SK-N-SH treated with all-trans-retinoic acid at 6 μM for 48 hours (cell line): ENCODE data around the gene DGKH.

Source experiments
- ATAC-seq: fragments of 200-7000 bp; cut with Tn5 transposase; 3 replicates; pipeline ENCODE4 v1.9.1; 2020; ENCODE audit warnings: mild to moderate bottlenecking, moderate library complexity
- ARNTL ChIP-seq: fragments of 450-650 bp; formaldehyde crosslinking; IDR thresholded peaks from 2 replicates; pipeline ENCODE4 v1.5.0; 2020; ENCODE audit warnings: low read depth, mild to moderate bottlenecking, moderate library complexity, borderline replicate concordance
- BACH2 ChIP-seq: fragments of 250-450 bp; sonication (Bioruptor Pico); IDR thresholded peaks from 2 replicates; pipeline ENCODE4 v1.9.0; 2021; ENCODE audit warnings: mild to moderate bottlenecking, borderline replicate concordance
- GLIS3 ChIP-seq: fragments of 250-450 bp; sonication (Bioruptor Pico); IDR thresholded peaks from 2 replicates; pipeline ENCODE4 v1.5.0; 2020; ENCODE audit warnings: mild to moderate bottlenecking, moderate library complexity
- ISL1 ChIP-seq: fragments of 250-450 bp; sonication (Bioruptor Pico); IDR thresholded peaks from 2 replicates; pipeline ENCODE4 v2.1.2; 2022; ENCODE audit warnings: mild to moderate bottlenecking, moderate library complexity
- PPARA ChIP-seq: fragments of 250-450 bp; sonication (Bioruptor Pico); IDR thresholded peaks from 2 replicates; pipeline ENCODE4 v1.5.0; 2020; ENCODE audit warnings: mild to moderate bottlenecking, borderline replicate concordance
- RARB ChIP-seq: fragments of 250-450 bp; sonication (Bioruptor Pico); IDR thresholded peaks from 2 replicates; pipeline ENCODE4 v1.8.0; 2021; ENCODE audit warnings: mild to moderate bottlenecking, moderate library complexity
- SNAI2 ChIP-seq: fragments of 250-450 bp; sonication (Bioruptor Pico); IDR thresholded peaks from 2 replicates; pipeline ENCODE4 v1.5.0; 2020; ENCODE audit warnings: mild to moderate bottlenecking, moderate library complexity
- TOX ChIP-seq: fragments of 250-450 bp; sonication (Bioruptor Pico); IDR thresholded peaks from 2 replicates; pipeline ENCODE4 v1.8.0; 2021; ENCODE audit warnings: mild to moderate bottlenecking, moderate library complexity, borderline replicate concordance
- ZC3H10 ChIP-seq: fragments of 250-450 bp; sonication (Bioruptor Pico); IDR thresholded peaks from 2 replicates; pipeline ENCODE4 v1.5.1; 2021; ENCODE audit warnings: mild to moderate bottlenecking, moderate library complexity
- ZFP3 ChIP-seq: fragments of 250-450 bp; sonication (Bioruptor Pico); IDR thresholded peaks from 2 replicates; pipeline ENCODE4 v1.5.0; 2020; ENCODE audit warnings: mild to moderate bottlenecking, moderate library complexity
- ZFP30 ChIP-seq: fragments of 450-650 bp; formaldehyde crosslinking; IDR thresholded peaks from 2 replicates; pipeline ENCODE4 v1.5.0; 2022; ENCODE audit warnings: mild to moderate bottlenecking, moderate library complexity
- ZNF565 ChIP-seq: fragments of 450-650 bp; formaldehyde crosslinking; conservative IDR thresholded peaks from 2 replicates; pipeline ENCODE4 v1.5.0; 2020; ENCODE audit warnings: low read depth, mild to moderate bottlenecking, moderate library complexity
- ZNF70 ChIP-seq: fragments of 450-650 bp; formaldehyde crosslinking; IDR thresholded peaks from 2 replicates; pipeline ENCODE4 v1.5.0; 2020; ENCODE audit warnings: mild to moderate bottlenecking, moderate library complexity
- ZNF8 ChIP-seq: fragments of 450-650 bp; formaldehyde crosslinking; IDR thresholded peaks from 2 replicates; pipeline ENCODE4 v1.5.0; 2020; ENCODE audit warnings: mild to moderate bottlenecking, moderate library complexity
- TF ChIP-seq, protein P1 (sequence below): fragments of 250-450 bp; sonication (Bioruptor Pico); IDR thresholded peaks from 2 replicates; pipeline ENCODE4 v1.5.0; 2020; ENCODE audit warnings: mild to moderate bottlenecking, moderate library complexity
- TF ChIP-seq, protein P2 (sequence below): fragments of 250-450 bp; sonication (Bioruptor Pico); IDR thresholded peaks from 2 replicates; pipeline ENCODE4 v1.5.1; 2021; ENCODE audit warnings: mild to moderate bottlenecking, moderate library complexity
- TF ChIP-seq, protein P3 (sequence below): fragments of 250-450 bp; sonication (Bioruptor Pico); IDR thresholded peaks from 2 replicates; pipeline ENCODE4 v1.8.0; 2020; ENCODE audit warnings: mild to moderate bottlenecking, moderate library complexity, borderline replicate concordance

DGKH gene

DNA sequence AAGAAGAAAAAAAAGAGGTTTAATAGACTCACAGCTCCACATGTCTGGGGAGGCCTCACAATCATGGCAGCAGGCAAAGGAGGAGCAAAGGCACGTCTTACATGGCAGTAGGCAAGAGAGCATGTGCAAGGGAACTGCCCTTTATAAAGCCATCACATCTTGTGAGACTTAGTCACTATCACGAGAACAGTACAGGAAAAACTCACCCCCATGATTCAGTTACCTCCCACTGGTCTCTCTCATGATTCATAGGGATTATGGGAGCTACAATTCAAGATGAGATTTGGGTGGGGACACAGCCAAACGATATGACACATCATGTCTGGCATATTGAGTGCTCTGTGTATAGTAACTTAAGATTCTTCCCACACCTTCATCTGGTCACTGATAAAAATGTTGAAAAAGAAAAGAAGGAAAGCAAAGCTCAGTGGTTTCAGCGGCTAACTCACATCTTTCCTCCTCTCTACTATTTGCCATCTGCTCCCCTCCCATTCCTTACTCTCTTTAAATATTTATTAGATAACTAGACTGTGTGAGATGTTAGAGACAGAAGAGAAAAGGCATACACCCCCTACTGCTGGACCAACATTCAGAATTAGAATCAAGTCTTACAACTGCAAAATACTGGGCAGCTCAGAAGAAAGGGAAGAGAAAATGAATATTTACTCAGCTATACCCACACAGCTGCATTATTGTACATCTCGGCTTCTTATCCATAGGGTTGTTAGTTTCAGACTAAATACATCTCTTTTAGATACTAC lies 163.4 kb downstream of the DGKH start:
- ATAC-seq: no peak
- TF ChIP-seq RARB (CRISPR knock-in tag) (no peak), TOX (CRISPR knock-in tag) (no peak), ISL1 (no peak), SNAI2 (CRISPR knock-in tag) (no peak), GLIS3 (no peak), ZNF70 (CRISPR knock-in tag) (no peak), ZFP30 (CRISPR knock-in tag) (no peak), ZNF8 (CRISPR knock-in tag) (no peak), ARNTL (no peak)
- TF ChIP-seq, protein P1, sequence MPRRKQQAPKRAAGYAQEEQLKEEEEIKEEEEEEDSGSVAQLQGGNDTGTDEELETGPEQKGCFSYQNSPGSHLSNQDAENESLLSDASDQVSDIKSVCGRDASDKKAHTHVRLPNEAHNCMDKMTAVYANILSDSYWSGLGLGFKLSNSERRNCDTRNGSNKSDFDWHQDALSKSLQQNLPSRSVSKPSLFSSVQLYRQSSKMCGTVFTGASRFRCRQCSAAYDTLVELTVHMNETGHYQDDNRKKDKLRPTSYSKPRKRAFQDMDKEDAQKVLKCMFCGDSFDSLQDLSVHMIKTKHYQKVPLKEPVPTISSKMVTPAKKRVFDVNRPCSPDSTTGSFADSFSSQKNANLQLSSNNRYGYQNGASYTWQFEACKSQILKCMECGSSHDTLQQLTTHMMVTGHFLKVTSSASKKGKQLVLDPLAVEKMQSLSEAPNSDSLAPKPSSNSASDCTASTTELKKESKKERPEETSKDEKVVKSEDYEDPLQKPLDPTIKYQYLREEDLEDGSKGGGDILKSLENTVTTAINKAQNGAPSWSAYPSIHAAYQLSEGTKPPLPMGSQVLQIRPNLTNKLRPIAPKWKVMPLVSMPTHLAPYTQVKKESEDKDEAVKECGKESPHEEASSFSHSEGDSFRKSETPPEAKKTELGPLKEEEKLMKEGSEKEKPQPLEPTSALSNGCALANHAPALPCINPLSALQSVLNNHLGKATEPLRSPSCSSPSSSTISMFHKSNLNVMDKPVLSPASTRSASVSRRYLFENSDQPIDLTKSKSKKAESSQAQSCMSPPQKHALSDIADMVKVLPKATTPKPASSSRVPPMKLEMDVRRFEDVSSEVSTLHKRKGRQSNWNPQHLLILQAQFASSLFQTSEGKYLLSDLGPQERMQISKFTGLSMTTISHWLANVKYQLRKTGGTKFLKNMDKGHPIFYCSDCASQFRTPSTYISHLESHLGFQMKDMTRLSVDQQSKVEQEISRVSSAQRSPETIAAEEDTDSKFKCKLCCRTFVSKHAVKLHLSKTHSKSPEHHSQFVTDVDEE (CRISPR knock-in tag): no peak
- TF ChIP-seq, protein P2, sequence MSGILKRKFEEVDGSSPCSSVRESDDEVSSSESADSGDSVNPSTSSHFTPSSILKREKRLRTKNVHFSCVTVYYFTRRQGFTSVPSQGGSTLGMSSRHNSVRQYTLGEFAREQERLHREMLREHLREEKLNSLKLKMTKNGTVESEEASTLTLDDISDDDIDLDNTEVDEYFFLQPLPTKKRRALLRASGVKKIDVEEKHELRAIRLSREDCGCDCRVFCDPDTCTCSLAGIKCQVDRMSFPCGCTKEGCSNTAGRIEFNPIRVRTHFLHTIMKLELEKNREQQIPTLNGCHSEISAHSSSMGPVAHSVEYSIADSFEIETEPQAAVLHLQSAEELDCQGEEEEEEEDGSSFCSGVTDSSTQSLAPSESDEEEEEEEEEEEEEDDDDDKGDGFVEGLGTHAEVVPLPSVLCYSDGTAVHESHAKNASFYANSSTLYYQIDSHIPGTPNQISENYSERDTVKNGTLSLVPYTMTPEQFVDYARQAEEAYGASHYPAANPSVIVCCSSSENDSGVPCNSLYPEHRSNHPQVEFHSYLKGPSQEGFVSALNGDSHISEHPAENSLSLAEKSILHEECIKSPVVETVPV (CRISPR knock-in tag): no peak
- TF ChIP-seq, all 23 proteins: peak for 0

DNA sequence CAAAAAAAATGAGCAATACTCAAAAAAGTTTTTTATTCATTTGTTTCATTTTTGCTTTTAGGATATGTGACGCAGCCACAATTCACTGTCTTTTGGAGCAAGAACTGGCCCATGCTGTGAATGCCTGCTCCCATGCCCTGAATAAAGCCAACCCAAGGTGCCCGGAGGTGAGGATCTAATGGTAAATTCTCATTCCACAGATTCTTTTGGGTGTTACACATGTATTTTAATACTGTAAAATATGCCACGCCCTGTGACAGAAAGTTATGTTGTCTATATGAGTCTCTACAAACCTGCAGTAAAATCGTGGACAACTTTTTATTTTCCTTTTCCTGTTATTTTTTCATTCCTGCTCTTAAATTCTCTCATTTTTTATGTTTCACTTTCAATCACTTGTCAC lies 166.0 kb downstream of the DGKH start:
- no peak for TF ChIP-seq ZNF8 (CRISPR knock-in tag)
- TF ChIP-seq, protein P1 (CRISPR knock-in tag): no peak
- TF ChIP-seq TOX (CRISPR knock-in tag): no peak
- no peak for TF ChIP-seq GLIS3
- no peak for TF ChIP-seq PPARA (CRISPR knock-in tag)
- TF ChIP-seq, protein P3, sequence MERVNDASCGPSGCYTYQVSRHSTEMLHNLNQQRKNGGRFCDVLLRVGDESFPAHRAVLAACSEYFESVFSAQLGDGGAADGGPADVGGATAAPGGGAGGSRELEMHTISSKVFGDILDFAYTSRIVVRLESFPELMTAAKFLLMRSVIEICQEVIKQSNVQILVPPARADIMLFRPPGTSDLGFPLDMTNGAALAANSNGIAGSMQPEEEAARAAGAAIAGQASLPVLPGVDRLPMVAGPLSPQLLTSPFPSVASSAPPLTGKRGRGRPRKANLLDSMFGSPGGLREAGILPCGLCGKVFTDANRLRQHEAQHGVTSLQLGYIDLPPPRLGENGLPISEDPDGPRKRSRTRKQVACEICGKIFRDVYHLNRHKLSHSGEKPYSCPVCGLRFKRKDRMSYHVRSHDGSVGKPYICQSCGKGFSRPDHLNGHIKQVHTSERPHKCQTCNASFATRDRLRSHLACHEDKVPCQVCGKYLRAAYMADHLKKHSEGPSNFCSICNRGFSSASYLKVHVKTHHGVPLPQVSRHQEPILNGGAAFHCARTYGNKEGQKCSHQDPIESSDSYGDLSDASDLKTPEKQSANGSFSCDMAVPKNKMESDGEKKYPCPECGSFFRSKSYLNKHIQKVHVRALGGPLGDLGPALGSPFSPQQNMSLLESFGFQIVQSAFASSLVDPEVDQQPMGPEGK (CRISPR knock-in tag): no peak
- TF ChIP-seq ZFP3 (CRISPR knock-in tag): no peak
- TF ChIP-seq BACH2: no peak
- no peak for TF ChIP-seq ARNTL
- ATAC-seq: no peak

DNA sequence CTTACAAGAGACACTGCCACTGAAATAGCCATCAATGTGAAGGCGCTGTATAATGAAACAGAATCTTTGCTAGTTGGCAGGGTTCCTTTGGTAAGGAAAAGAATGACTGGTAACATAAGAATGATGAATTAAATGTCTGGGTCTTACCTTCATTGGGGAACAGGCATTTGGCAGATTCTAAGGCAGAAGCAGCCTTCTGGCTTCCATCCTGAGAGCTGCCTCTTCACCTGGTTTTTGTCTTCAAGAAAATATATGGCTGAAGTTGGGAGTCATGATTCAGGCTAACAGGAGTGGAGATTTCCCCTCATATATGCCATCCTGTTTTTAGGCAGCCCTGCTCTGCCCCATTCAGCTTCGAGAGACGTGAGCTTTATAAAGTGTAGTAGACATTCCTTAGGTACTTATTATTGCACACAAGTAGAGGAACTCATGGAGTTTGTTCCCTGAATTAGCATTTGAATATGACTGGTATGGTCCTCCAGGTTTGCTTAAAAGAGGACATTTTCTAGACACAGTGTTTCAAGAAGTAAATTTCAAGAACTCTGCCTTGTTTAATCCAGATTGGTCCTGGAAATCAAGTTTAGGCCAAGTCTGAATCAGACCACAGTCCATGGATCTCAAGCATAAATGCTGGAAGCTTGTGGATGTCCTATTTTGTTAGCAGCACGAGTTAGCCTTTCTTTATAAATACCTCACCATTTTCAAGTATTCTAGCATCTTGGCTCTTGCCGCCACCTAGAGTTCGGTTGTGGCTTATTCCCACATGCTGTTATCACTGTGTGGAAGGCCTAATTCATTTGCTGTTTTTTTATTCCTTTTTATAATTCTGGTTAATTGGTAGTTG lies 167.4 kb downstream of the DGKH start:
- TF ChIP-seq ISL1 (no peak), ZNF565 (no peak), RARB (CRISPR knock-in tag) (no peak), ZFP30 (CRISPR knock-in tag) (no peak), ZNF8 (CRISPR knock-in tag) (no peak), ZC3H10 (CRISPR knock-in tag) (no peak), PPARA (CRISPR knock-in tag) (no peak)
- TF ChIP-seq, protein P1 (CRISPR knock-in tag): no peak
- ATAC-seq: peak; percentile 94
